Right lobe of liver (tissue), 4 donors: Measurements from ENCODE around the gene ISCA2.

Experiments
- POLR2A ChIP-seq: fragments of 450-650 bp; IDR thresholded peaks from one replicate; pipeline ENCODE4 v1.6.1; 2017; ENCODE audit warnings: antibody characterized with exemption, mild to moderate bottlenecking
- TF ChIP-seq, protein P1 (sequence below), 4 donors: fragments of 200-600 bp in 3 of 4; fragments of 450-650 bp in 1 of 4; IDR thresholded peaks; one replicate each; pipeline versions ENCODE4 v1.5.1 to v1.8.0; 2016 to 2022; ENCODE audit warnings: antibody characterized with exemption in 4 of 4, mild to moderate bottlenecking in 2 of 4
- donor health status: DM: no; HTN: no; CAD: no.
- donor health status: DM: no; HTN: no; CAD: no.
- donor health status: DM: no; HTN: yes; CAD: no.

DNA sequence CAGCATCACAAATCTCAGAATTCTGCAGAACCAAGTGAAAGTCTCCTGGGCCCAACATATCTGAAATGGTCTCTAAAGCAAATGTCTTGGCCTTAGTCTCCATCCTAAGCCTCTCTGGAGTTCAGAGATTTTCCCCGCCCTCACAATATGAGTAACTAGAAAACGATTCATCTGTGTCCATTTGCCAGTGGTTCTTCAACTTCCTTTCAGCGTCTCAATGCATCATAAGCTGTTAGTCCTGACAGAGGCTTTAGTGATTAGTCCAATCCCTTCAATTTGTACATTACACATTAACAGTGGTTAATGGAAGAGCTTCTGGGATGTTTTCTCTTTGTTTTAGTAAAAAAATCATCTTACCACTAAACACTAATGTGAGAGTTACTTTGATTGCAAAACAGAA is 17.9 kb upstream of the ISCA2 start:
- no peak for TF ChIP-seq POLR2A
- TF ChIP-seq, protein P1, sequence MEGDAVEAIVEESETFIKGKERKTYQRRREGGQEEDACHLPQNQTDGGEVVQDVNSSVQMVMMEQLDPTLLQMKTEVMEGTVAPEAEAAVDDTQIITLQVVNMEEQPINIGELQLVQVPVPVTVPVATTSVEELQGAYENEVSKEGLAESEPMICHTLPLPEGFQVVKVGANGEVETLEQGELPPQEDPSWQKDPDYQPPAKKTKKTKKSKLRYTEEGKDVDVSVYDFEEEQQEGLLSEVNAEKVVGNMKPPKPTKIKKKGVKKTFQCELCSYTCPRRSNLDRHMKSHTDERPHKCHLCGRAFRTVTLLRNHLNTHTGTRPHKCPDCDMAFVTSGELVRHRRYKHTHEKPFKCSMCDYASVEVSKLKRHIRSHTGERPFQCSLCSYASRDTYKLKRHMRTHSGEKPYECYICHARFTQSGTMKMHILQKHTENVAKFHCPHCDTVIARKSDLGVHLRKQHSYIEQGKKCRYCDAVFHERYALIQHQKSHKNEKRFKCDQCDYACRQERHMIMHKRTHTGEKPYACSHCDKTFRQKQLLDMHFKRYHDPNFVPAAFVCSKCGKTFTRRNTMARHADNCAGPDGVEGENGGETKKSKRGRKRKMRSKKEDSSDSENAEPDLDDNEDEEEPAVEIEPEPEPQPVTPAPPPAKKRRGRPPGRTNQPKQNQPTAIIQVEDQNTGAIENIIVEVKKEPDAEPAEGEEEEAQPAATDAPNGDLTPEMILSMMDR (IDR thresholded peaks at IDR 0.05): no peak
